HG03520 (cell line): ENCODE results near the gene PAX3.

Experiments used
- ATAC-seq: cut with Tn5 transposase; IDR thresholded peaks from one replicate; pipeline ENCODE4 v1.9.1; 2021; ENCODE audit warnings: mild to moderate bottlenecking, moderate library complexity; ENCODE audit not compliant: unreplicated experiment

PAX3 gene

GRCh38 chr2:222310747-222311318 lies 12.0 kb upstream of the PAX3 start:
- ATAC-seq, result no peak

GRCh38 chr2:222309766-222310165 lies 11.0 kb upstream of the PAX3 start:
- no peak for ATAC-seq

- no peak for ATAC-seq
These were observed 10.6 kb upstream of the PAX3 start for GRCh38 chr2:222309361-222309760.

GRCh38 chr2:222307978-222308730 lies 9.4 kb upstream of the PAX3 start:
- ATAC-seq, result no peak

GRCh38 chr2:222307143-222307756 lies 8.5 kb upstream of the PAX3 start:
- ATAC-seq, result no peak

GRCh38 chr2:222306393-222307142 lies 7.8 kb upstream of the PAX3 start:
- no peak for ATAC-seq

GRCh38 chr2:222305516-222306392 lies 7.0 kb upstream of the PAX3 start:
- ATAC-seq, result no peak

- no peak for ATAC-seq
These were observed 6.1 kb upstream of the PAX3 start for GRCh38 chr2:222304737-222305515.

GRCh38 chr2:222303828-222304736 lies 5.3 kb upstream of the PAX3 start:
- no peak for ATAC-seq

- ATAC-seq, result no peak
These were observed 4.4 kb upstream of the PAX3 start for GRCh38 chr2:222303045-222303827.

GRCh38 chr2:222302178-222303018 lies 3.6 kb upstream of the PAX3 start:
- ATAC-seq, result no peak

- no peak for ATAC-seq
These were observed 3.0 kb upstream of the PAX3 start for GRCh38 chr2:222301796-222302118.

- ATAC-seq, result no peak
These were observed 2.4 kb upstream of the PAX3 start for GRCh38 chr2:222301053-222301795.

- ATAC-seq, result no peak
These were observed 1.9 kb upstream of the PAX3 start for GRCh38 chr2:222300726-222301052.

- no peak for ATAC-seq
These were observed 1.3 kb upstream of the PAX3 start for GRCh38 chr2:222299906-222300725.

GRCh38 chr2:222298001-222298310 lies 842 bp downstream of the PAX3 start:
- ATAC-seq, result no peak
